ENCODE results near the gene DHRS4.
"Not testable (repeated sequence)": the region's sequence is repeated elsewhere in the genome, so short reads cannot be mapped to it uniquely, and the experiment has no call there.

DNA sequence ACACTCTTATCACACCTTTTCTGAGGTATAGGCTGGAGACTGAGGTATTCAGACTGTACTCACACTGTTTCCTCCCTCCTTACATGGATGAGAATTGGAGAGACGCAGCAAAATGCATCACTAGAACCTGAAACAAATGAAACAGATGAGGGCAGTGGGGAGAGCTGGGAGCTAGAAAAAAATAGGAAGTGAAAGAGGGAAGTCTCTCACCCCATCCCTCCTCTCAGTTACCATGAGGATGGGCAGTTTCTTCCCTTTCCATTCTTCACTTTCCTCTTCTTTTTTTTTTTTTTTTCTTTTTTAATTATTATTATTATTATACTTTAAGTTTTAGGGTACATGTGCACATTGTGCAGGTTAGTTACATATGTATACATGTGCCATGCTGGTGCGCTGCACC, 48.1 kb downstream of the DHRS4 start:
- not testable (repeated sequence) for TF ChIP-seq CTCF, POLR2A (IDR thresholded peaks at IDR 0.05)
